SH-SY5Y (cell line): ENCODE results near the gene ENOX1.

ENCODE experiments used
- GATA2 ChIP-seq: IDR thresholded peaks from 2 replicates; pipeline ENCODE4 v1.6.1; 2011; ENCODE audit warnings: mild to moderate bottlenecking, low read depth, low read length
- GATA3 ChIP-seq: IDR thresholded peaks from 2 replicates; pipeline ENCODE4 v1.6.1; 2011; ENCODE audit warnings: low read depth, mild to moderate bottlenecking, low read length, moderate library complexity

DNA sequence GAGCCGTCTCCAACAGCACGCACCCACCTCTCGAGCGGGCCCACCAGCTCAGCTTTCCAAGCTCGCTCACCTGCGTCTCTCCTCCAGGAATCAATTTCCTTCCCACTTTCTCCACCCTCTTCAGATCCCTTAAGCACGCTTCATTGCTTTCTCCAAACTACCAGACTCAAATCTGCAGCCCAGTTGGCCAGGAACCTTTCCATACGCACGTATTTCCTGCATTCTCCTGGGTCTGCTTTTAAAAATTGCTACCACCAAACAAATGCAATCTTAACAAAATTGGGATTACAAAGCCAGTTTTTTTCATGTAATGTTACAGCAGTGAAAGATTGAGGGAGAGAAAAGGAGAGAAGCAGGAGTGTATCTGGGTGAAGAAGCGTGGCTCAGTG lies 1.5 kb downstream of the ENOX1 start:
- TF ChIP-seq GATA2 (no peak), GATA3 (no peak)
